OCI-LY7 (cell line): Measurements from ENCODE around the gene PRICKLE2.

Source experiments
- CTCF ChIP-seq: fragments of 200-600 bp; sonication (generic); conservative IDR thresholded peaks from 2 replicates; pipeline ENCODE4 v1.5.1; 2014; ENCODE audit warnings: mild to moderate bottlenecking, antibody characterized with exemption, low read length, moderate library complexity, mixed read lengths
- EZH2phosphoT487 ChIP-seq: fragments of 200-600 bp; sonication (generic); IDR thresholded peaks from 2 replicates; pipeline ENCODE4 v1.6.1; 2018; ENCODE audit warnings: low read depth, borderline replicate concordance, mild to moderate bottlenecking, mixed run types, antibody characterized with exemption, low read length, moderate library complexity, mixed read lengths

- TF ChIP-seq EZH2phosphoT487: no peak
- TF ChIP-seq CTCF: no peak
These were observed 84.6 kb downstream of the PRICKLE2 start for GRCh38 chr3:64140651-64141050.
